HL-60 (cell line): ENCODE data around the gene GOLIM4.
"Not testable (repeated sequence)": the region's sequence is repeated elsewhere in the genome, so short reads cannot be mapped to it uniquely, and the experiment has no call there.

Source experiments
- GABPA ChIP-seq: IDR thresholded peaks from 2 replicates; pipeline ENCODE4 v1.6.1; 2012; ENCODE audit warnings: low read depth
- POLR2AphosphoS5 ChIP-seq: IDR thresholded peaks from 2 replicates; pipeline ENCODE4 v1.6.1; 2012; ENCODE audit warnings: low read depth
- SPI1 ChIP-seq: IDR thresholded peaks from 2 replicates; pipeline ENCODE4 v1.6.1; 2012; ENCODE audit warnings: low read depth, mild to moderate bottlenecking, borderline replicate concordance
- TF ChIP-seq, protein P1 (sequence below): IDR thresholded peaks from one replicate; pipeline ENCODE4 v1.5.1; 2011; ENCODE audit warnings: low read length, control low read depth, inconsistent platforms; ENCODE audit not compliant: insufficient read depth
- TF ChIP-seq, protein P2 (sequence below): IDR thresholded peaks from 2 replicates; pipeline ENCODE4 v1.6.1; 2012; ENCODE audit warnings: low read depth; ENCODE audit not compliant: insufficient replicate concordance

DNA sequence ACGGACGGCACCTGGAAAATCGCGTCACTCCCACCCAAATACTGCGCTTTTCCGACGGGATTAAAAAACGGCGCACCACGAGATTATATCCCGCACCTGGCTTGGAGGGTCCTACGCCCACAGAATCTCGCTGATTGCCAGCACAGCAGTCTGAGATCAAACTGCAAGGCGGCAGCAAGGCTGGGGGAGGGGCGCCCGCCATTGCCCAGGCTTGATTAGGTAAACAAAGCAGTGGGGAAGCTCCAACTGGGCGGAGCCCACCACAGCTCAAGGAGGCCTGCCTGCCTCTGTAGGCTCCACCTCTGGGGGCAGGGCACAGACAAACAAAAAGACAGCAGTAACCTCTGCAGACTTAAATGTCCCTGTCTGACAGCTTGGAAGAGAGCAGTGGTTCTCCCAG is 84.4 kb downstream of the GOLIM4 start:
- not testable (repeated sequence) for TF ChIP-seq POLR2AphosphoS5, SPI1, GABPA
- TF ChIP-seq, protein P1, sequence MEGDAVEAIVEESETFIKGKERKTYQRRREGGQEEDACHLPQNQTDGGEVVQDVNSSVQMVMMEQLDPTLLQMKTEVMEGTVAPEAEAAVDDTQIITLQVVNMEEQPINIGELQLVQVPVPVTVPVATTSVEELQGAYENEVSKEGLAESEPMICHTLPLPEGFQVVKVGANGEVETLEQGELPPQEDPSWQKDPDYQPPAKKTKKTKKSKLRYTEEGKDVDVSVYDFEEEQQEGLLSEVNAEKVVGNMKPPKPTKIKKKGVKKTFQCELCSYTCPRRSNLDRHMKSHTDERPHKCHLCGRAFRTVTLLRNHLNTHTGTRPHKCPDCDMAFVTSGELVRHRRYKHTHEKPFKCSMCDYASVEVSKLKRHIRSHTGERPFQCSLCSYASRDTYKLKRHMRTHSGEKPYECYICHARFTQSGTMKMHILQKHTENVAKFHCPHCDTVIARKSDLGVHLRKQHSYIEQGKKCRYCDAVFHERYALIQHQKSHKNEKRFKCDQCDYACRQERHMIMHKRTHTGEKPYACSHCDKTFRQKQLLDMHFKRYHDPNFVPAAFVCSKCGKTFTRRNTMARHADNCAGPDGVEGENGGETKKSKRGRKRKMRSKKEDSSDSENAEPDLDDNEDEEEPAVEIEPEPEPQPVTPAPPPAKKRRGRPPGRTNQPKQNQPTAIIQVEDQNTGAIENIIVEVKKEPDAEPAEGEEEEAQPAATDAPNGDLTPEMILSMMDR, result not testable (repeated sequence)
- TF ChIP-seq, protein P2, sequence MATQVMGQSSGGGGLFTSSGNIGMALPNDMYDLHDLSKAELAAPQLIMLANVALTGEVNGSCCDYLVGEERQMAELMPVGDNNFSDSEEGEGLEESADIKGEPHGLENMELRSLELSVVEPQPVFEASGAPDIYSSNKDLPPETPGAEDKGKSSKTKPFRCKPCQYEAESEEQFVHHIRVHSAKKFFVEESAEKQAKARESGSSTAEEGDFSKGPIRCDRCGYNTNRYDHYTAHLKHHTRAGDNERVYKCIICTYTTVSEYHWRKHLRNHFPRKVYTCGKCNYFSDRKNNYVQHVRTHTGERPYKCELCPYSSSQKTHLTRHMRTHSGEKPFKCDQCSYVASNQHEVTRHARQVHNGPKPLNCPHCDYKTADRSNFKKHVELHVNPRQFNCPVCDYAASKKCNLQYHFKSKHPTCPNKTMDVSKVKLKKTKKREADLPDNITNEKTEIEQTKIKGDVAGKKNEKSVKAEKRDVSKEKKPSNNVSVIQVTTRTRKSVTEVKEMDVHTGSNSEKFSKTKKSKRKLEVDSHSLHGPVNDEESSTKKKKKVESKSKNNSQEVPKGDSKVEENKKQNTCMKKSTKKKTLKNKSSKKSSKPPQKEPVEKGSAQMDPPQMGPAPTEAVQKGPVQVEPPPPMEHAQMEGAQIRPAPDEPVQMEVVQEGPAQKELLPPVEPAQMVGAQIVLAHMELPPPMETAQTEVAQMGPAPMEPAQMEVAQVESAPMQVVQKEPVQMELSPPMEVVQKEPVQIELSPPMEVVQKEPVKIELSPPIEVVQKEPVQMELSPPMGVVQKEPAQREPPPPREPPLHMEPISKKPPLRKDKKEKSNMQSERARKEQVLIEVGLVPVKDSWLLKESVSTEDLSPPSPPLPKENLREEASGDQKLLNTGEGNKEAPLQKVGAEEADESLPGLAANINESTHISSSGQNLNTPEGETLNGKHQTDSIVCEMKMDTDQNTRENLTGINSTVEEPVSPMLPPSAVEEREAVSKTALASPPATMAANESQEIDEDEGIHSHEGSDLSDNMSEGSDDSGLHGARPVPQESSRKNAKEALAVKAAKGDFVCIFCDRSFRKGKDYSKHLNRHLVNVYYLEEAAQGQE, result not testable (repeated sequence)
